SKM-1 treated with dmso at 0.1 percent for 144 hours (cell line): ENCODE results near the gene NPL.
A peak's percentile ranks its signal among the peaks of the same experiment; 100 is the strongest.

Source experiments
- DNase-seq: peaks from one replicate; lab custom pipeline; 2025; ENCODE audit not compliant: unreplicated experiment; lab: John Stamatoyannopoulos, UW

NPL gene

GRCh38 chr1:182777386-182777785 is 12.2 kb upstream of the NPL start:
- DNase-seq: no peak

GRCh38 chr1:182778862-182779261 is 10.7 kb upstream of the NPL start:
- no peak for DNase-seq

- DNase-seq: no peak
These were observed 10.0 kb upstream of the NPL start for GRCh38 chr1:182779530-182779929.

- peak; percentile 91 for DNase-seq
These were observed 7.6 kb upstream of the NPL start for GRCh38 chr1:182781841-182782586.

- DNase-seq: no peak
These were observed 7.0 kb upstream of the NPL start for GRCh38 chr1:182782587-182782913.

GRCh38 chr1:182783068-182783467 is 6.5 kb upstream of the NPL start:
- DNase-seq: no peak

GRCh38 chr1:182784556-182785171 is 4.9 kb upstream of the NPL start:
- peak; percentile 87 for DNase-seq

- no peak for DNase-seq
These were observed 4.4 kb upstream of the NPL start for GRCh38 chr1:182785181-182785580.

- peak; percentile 78 for DNase-seq
These were observed 3.2 kb upstream of the NPL start for GRCh38 chr1:182786223-182786994.

GRCh38 chr1:182786995-182787324 is 2.6 kb upstream of the NPL start:
- DNase-seq: no peak

- DNase-seq: no peak
These were observed 2.0 kb downstream of the NPL start for GRCh38 chr1:182791281-182792179.

- no peak for DNase-seq
These were observed 4.5 kb downstream of the NPL start for GRCh38 chr1:182794091-182794490.

- DNase-seq: no peak
These were observed 5.2 kb downstream of the NPL start for GRCh38 chr1:182794676-182795201.

- peak; percentile 98 for DNase-seq
These were observed 6.1 kb downstream of the NPL start for GRCh38 chr1:182795563-182796228.

- no peak for DNase-seq
These were observed 12.6 kb downstream of the NPL start for GRCh38 chr1:182802006-182802803.

- DNase-seq: no peak
These were observed 14.3 kb downstream of the NPL start for GRCh38 chr1:182803846-182804245.

- DNase-seq: no peak
These were observed 16.6 kb downstream of the NPL start for GRCh38 chr1:182806015-182806678.

GRCh38 chr1:182807907-182808306 is 18.3 kb downstream of the NPL start:
- no peak for DNase-seq

- no peak for DNase-seq
These were observed 19.9 kb downstream of the NPL start for GRCh38 chr1:182809414-182809957.
